OCI-LY3 (cell line): ENCODE measurements around the gene ATG7.

Source experiments
- H2AFZ ChIP-seq: fragments of 200-600, 300-600 bp; shearing (Covaris generic); 2 replicates; pipeline ENCODE4 v1.6.0; 2014; ENCODE audit warnings: antibody characterized with exemption, low read depth, low read length
- H3K27ac ChIP-seq: fragments of 200-600, 300-600 bp; sonication (generic); 2 replicates; pipeline ENCODE4 v1.5.1; 2014; ENCODE audit warnings: mild to moderate bottlenecking, low read length, moderate library complexity, mixed read lengths
- H3K27me3 ChIP-seq: fragments of 200-600, 300-600 bp; sonication (generic); 2 replicates; pipeline ENCODE4 v1.6.1; 2014; ENCODE audit warnings: low read depth, low read length, mixed read lengths
- H3K36me3 ChIP-seq: fragments of 200-600, 300-600 bp; sonication (generic); replicated peaks from 2 replicates; pipeline ENCODE3; 2014; ENCODE audit warnings: low read depth, low read length, mixed read lengths
- H3K4me1 ChIP-seq: fragments of 300-600, 200-600 bp; sonication (generic); 2 replicates; pipeline ENCODE4 v1.6.1; 2014; ENCODE audit warnings: low read length, mixed read lengths
- H3K4me2 ChIP-seq: fragments of 200-600, 300-600 bp; sonication (generic); 2 replicates; pipeline ENCODE4 v1.6.1; 2014; ENCODE audit warnings: low read length, mixed read lengths
- H3K4me3 ChIP-seq: fragments of 300-600, 200-600 bp; sonication (generic); 2 replicates; pipeline ENCODE4 v1.5.1; 2014; ENCODE audit warnings: antibody characterized with exemption, mild to moderate bottlenecking, low read length, moderate library complexity
- H3K79me2 ChIP-seq: fragments of 300-600, 200-600 bp; shearing (Covaris generic); 2 replicates; pipeline ENCODE4 v1.6.1; 2014; ENCODE audit warnings: mild to moderate bottlenecking, low read length, mixed read lengths
- H3K9ac ChIP-seq: fragments of 300-600, 200-600 bp; shearing (Covaris generic); 2 replicates; pipeline ENCODE4 v1.6.0; 2014; ENCODE audit warnings: mild to moderate bottlenecking, low read length, moderate library complexity
- H3K9me3 ChIP-seq: fragments of 200-600, 300-600 bp; shearing (Covaris generic); 2 replicates; pipeline ENCODE4 v1.6.1; 2014; ENCODE audit warnings: low read length, mixed read lengths; ENCODE audit not compliant: insufficient read depth
- H4K20me1 ChIP-seq: fragments of 200-600, 300-600 bp; sonication (generic); 2 replicates; pipeline ENCODE4 v1.6.1; 2016; ENCODE audit warnings: low read length, mixed read lengths; ENCODE audit not compliant: insufficient read depth
- EZH2phosphoT487 ChIP-seq: fragments of 200-600 bp; shearing (Covaris generic); IDR thresholded peaks from 2 replicates; pipeline ENCODE4 v1.6.1; 2018; ENCODE audit warnings: antibody characterized with exemption, mixed run types, low read depth
- TF ChIP-seq, protein P1 (sequence below): fragments of 200-600, 300-600 bp; sonication (generic); IDR thresholded peaks from 2 replicates; pipeline ENCODE4 v1.5.1; 2014; ENCODE audit warnings: antibody characterized with exemption, low read length, low read depth

The ATG7 gene

GRCh38 chr3:11529281-11529680, 257.1 kb downstream of the ATG7 start:
- H4K20me1 ChIP-seq, result no peaks in the 10 kb centered on the region
- H3K36me3 ChIP-seq, result no peaks in the 10 kb centered on the region
- no peaks in the 10 kb centered on the region for H3K27me3 ChIP-seq
- no peaks in the 10 kb centered on the region for H3K9me3 ChIP-seq
- no peak overlapping the region for H3K27ac ChIP-seq
- no peak overlapping the region for H3K4me3 ChIP-seq
- TF ChIP-seq, protein P1, sequence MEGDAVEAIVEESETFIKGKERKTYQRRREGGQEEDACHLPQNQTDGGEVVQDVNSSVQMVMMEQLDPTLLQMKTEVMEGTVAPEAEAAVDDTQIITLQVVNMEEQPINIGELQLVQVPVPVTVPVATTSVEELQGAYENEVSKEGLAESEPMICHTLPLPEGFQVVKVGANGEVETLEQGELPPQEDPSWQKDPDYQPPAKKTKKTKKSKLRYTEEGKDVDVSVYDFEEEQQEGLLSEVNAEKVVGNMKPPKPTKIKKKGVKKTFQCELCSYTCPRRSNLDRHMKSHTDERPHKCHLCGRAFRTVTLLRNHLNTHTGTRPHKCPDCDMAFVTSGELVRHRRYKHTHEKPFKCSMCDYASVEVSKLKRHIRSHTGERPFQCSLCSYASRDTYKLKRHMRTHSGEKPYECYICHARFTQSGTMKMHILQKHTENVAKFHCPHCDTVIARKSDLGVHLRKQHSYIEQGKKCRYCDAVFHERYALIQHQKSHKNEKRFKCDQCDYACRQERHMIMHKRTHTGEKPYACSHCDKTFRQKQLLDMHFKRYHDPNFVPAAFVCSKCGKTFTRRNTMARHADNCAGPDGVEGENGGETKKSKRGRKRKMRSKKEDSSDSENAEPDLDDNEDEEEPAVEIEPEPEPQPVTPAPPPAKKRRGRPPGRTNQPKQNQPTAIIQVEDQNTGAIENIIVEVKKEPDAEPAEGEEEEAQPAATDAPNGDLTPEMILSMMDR, result no peak
- TF ChIP-seq EZH2phosphoT487, result no peak
- H2AFZ ChIP-seq, result no peak overlapping the region
- H3K79me2 ChIP-seq, result no peaks in the 10 kb centered on the region
- H3K4me2 ChIP-seq, result no peak overlapping the region
- H3K9ac ChIP-seq, result no peak overlapping the region
- no peaks in the 10 kb centered on the region for H3K4me1 ChIP-seq

DNA sequence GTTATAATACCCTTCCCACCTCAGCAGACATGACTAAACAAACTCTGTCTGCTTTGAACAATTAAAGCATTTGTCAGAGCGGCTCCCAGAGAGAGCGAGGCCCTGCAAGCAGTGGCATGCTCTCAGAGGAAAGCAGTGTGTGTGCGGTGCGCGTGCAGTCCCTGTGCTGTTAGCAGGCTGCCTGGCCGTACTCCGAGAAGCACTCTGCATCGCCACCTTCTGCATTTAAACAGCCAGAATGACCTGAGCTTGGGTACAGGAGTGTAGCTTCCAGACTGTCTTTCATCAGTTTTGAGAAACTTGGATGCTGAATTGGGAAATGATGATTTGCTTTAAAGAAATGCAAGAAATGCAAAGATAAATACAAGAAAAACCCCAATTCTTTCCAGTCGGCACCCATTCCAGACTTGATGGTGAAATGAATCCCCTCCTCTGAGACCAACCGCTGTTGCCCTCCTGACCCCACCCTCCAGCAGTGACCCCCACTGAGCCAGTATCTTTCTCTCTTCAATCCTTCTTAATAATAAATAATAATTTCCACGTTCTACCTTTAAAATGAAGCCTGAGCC, 258.0 kb downstream of the ATG7 start:
- H3K36me3 ChIP-seq, result no peaks in the 10 kb centered on the region

GRCh38 chr3:11532931-11533391, 260.8 kb downstream of the ATG7 start:
- Histone ChIP-seq H3K4me2 (no peak overlapping the region), H3K4me3 (no peak overlapping the region), H3K9ac (no peak overlapping the region), H3K9me3 (no peaks in the 10 kb centered on the region), H3K36me3 (no peaks in the 10 kb centered on the region), H3K4me1 (no peaks in the 10 kb centered on the region), H3K79me2 (no peaks in the 10 kb centered on the region), H2AFZ (no peak overlapping the region), H4K20me1 (no peaks in the 10 kb centered on the region), H3K27ac (no peak overlapping the region), H3K27me3 (no peaks in the 10 kb centered on the region)
- TF ChIP-seq, protein P1, result no peak
- no peak for TF ChIP-seq EZH2phosphoT487

More for the DNA sequence above, 258.0 kb downstream of the ATG7 start:
- TF ChIP-seq EZH2phosphoT487, result no peak
- TF ChIP-seq, protein P1, result no peak
- Histone ChIP-seq H3K9ac (no peak overlapping the region), H3K4me1 (no peaks in the 10 kb centered on the region), H3K4me3 (no peak overlapping the region), H4K20me1 (no peaks in the 10 kb centered on the region), H2AFZ (no peak overlapping the region), H3K4me2 (no peak overlapping the region), H3K9me3 (no peaks in the 10 kb centered on the region), H3K79me2 (no peaks in the 10 kb centered on the region), H3K27me3 (no peaks in the 10 kb centered on the region), H3K27ac (no peak overlapping the region)

DNA sequence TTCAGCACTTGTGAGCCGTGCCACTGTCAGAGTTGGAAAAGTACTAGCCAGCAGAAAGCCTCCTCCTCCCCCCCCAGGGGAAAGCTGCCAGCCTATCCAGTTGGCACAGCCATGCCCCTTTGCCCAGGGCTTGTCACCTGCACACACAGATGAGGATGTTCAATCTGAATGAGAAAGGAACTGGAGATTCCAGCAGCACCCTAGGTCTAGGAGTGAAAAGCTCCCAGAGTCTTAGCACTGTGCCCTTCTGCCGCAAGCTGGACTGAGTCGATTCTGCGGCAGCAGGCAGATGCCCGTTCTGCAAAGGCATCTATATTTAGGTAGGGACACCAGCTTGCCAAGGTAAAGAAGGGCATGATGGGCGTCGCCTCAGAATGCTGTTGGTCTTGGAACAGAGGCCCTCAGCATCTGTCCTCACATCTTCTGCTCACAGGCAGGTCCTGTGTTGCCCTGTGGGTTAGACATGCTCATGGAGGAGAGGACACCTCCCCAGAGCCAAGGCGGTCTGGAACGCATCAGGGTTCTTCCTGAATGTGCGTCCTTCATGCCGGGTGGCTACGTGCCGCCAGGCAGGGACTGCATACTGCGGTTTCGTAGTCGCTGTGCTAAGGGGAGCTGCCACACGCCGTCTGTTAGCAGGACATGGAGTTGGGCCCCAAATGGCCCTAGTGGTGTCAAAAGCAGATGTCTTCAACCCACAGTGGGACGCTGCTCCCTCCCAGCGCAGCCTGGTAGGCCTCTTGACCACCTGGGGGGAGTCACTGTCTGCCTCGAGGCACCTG, 262.0 kb downstream of the ATG7 start:
- TF ChIP-seq, protein P1, result no peak
- TF ChIP-seq EZH2phosphoT487, result no peak
- Histone ChIP-seq H3K79me2 (no peaks in the 10 kb centered on the region), H3K4me1 (no peaks in the 10 kb centered on the region), H3K4me3 (no peak overlapping the region), H3K9me3 (no peaks in the 10 kb centered on the region), H3K9ac (no peak overlapping the region), H3K27me3 (no peaks in the 10 kb centered on the region), H3K27ac (no peak overlapping the region), H3K4me2 (no peak overlapping the region), H3K36me3 (no peaks in the 10 kb centered on the region), H2AFZ (no peak overlapping the region), H4K20me1 (no peaks in the 10 kb centered on the region)
